Brain microvascular endothelial cell (primary cell): ENCODE measurements around the gene C20orf204.

ENCODE experiments used
- DNase-seq: peaks from one replicate; pipeline ENCODE4 v3.0.0-alpha.2; 2020
- H3K27ac ChIP-seq: fragments of 250-450 bp; sonication (Bioruptor Pico); 2 replicates; pipeline ENCODE4 v1.5.1; 2020; ENCODE audit warnings: mild to moderate bottlenecking, moderate library complexity
- H3K27me3 ChIP-seq: fragments of 250-450 bp; sonication (Bioruptor Pico); replicated peaks from 2 replicates; pipeline ENCODE4 v1.5.1; 2020; ENCODE audit warnings: mild to moderate bottlenecking
- H3K36me3 ChIP-seq: fragments of 250-450 bp; sonication (Bioruptor Pico); replicated peaks from 2 replicates; pipeline ENCODE4 v1.5.1; 2020; ENCODE audit warnings: mild to moderate bottlenecking
- H3K4me3 ChIP-seq: 2 replicates; pipeline ENCODE4 v1.5.1; 2011; ENCODE audit warnings: low read depth, mild to moderate bottlenecking, control low read depth, low read length, moderate library complexity
- in situ Hi-C: cut with HindIII; loops from 2 replicates; pipeline ENCODE4 v1.10.0; 2017; ENCODE audit warnings: low sequenced_read_pairs, low pct_ligation_motif_present
- TF ChIP-seq, protein P1 (sequence below): IDR thresholded peaks from 2 replicates; pipeline ENCODE4 v1.5.1; 2011; ENCODE audit warnings: low read depth, mild to moderate bottlenecking, moderate library complexity, low read length, control low read depth, inconsistent platforms; ENCODE audit errors: missing control alignments

The C20orf204 gene

DNA sequence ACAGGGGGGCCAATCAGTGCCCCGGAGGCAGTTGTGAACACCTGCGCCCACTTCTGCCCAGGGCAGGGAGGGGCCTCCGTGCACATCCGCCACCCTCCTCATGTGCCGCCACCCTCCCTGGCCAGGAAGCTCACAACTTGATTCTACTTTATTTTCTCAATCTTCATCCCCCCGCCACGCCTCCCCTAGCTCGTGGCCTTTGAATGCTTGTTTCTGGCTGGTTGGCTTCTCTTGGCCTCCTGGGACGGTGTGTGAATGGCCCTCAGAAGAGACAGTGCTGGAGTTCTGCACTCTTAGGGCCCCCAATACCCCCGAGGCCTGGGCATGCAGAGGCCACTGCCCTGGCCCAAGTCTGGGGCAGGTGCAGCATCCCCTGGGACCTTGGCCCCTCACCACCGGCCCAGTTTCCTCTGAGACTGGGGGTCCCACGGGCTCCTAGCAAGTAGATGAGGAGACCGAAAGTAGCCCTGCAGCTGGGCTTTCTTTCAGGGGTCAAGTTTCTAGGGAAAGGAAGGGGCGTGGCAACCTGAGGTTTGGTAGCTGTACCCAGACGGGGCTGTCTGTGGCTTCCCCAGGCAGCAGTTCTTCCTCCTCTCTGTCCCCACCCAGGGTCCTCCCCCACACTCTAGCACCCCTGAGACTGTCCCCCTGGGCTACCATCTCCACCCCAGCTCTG lies 42.0 kb downstream of the C20orf204 start:
- H3K4me3 ChIP-seq: no peak overlapping the region
- in situ Hi-C loops: no loop called here
- TF ChIP-seq, protein P1, sequence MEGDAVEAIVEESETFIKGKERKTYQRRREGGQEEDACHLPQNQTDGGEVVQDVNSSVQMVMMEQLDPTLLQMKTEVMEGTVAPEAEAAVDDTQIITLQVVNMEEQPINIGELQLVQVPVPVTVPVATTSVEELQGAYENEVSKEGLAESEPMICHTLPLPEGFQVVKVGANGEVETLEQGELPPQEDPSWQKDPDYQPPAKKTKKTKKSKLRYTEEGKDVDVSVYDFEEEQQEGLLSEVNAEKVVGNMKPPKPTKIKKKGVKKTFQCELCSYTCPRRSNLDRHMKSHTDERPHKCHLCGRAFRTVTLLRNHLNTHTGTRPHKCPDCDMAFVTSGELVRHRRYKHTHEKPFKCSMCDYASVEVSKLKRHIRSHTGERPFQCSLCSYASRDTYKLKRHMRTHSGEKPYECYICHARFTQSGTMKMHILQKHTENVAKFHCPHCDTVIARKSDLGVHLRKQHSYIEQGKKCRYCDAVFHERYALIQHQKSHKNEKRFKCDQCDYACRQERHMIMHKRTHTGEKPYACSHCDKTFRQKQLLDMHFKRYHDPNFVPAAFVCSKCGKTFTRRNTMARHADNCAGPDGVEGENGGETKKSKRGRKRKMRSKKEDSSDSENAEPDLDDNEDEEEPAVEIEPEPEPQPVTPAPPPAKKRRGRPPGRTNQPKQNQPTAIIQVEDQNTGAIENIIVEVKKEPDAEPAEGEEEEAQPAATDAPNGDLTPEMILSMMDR: no peak
- H3K36me3 ChIP-seq: no peaks in the 10 kb centered on the region
- no peak for DNase-seq
- H3K27me3 ChIP-seq: no peaks in the 10 kb centered on the region
- no peak overlapping the region for H3K27ac ChIP-seq

DNA sequence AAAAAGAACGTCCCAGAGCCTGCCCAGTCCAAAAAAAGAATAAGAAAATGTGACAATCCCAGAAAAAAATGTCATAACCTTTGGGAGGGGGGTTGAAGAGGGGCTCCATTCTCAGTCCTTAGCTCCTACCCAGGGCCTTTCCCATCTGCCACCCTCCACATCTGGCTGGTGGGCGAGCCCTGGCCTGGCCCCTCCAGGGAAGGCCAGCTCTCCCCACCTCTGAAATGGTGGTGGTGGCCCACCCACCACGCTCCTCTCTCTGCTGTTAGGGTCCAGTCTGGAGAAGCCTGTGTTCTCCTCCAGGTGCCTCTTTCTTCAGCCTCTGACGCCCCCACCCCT lies 42.9 kb downstream of the C20orf204 start:
- TF ChIP-seq, protein P1: no peak
- in situ Hi-C loops: no loop called here
- H3K27ac ChIP-seq: no peak overlapping the region
- H3K36me3 ChIP-seq: no peaks in the 10 kb centered on the region
- H3K4me3 ChIP-seq: peak overlapping the region; percentile 63
- peaks cover 3% of the 10 kb centered on the region for H3K27me3 ChIP-seq
- no peak for DNase-seq

DNA sequence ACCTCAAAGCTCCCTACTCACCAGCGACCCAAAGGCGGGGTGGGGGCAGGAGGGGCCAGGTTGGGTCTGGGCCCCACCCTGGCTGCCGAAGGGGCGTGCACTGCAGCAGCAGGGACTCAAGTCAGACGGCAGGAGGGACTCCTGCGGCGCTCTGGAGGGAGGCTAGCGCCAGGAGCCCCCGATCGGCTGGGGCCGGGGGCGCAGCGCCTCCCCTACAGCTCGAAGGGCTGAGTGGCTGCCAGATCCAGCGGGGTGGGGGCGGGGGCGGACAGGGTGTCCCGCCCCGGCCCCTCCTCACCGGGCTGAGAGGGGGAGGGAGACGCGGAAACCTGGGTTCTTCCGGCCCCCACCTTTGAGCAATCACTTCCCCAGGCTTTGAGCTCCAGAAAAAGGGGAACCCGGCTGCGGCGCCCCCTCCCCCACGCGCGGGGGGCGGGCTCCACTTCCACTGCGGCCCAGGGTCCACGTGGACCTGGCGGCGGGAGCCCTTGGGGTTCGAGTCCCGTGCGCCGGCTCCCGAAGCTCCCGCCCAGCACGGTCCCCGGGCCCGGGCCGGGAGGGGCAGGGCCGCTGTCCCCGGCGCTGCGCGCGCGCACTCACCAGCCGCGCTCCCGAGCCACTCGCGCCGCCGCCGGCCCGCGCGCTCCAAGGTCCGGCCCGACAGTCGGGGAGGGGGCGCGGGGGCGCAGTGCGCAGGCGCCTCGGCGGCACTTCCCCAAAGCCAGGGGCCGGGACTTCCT lies 43.5 kb downstream of the C20orf204 start, which contains the start of gene RGS19:
Gene RGS19 (minus strand): TSS at position 246 of the 740 bp plus-strand sequence. CDS start 2,632 bp downstream, outside the sequence.
- no peak for DNase-seq
- H3K27me3 ChIP-seq: peaks cover 8% of the 10 kb centered on the region
- H3K4me3 ChIP-seq: peak within 1 kb of the TSS; percentile 63
- in situ Hi-C loops: no loop called here
- no peaks in the 10 kb centered on the region for H3K36me3 ChIP-seq
- TF ChIP-seq, protein P1: no peak
- H3K27ac ChIP-seq: no peak within 1 kb of the TSS

DNA sequence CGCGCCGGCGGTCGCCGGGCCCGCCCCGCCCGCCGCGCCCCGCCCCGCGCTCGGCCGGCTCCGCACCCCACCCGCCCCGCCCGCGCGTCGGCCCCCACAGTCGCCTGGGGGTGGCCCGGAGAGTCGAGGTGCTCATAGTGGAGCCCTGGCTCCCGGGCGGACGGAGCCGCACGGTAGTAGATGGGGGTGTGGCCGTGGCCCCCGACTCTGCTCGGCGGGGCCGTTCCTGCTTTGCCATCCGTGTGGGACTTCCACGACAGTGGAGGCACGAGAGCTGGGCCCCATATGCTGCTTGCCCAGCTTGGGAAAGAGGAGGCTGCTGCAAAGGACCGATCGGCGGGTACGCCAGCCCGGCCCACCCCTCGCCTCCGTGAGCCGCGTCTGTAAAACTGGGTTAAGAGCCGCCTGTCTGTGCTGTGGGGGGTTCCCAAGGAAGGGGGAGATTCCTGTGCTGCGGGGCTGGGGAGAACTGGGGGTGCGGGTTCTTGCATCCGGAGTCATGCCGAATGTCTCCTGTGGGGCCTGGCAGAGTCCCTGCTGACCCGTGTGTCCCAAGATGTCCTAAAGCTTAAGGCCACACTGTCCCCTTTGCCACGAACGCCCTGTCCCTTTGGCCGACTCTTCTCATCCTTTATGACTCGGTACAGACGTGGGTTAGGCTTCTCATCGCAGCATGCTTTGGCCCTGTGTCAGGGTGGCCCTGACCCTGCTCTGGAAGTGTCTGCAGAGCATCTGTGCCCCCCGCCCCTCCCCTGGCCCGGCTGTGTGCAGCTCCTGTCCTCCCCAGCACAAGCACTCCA lies 44.2 kb downstream of the C20orf204 start, which contains the start of gene OPRL1:
Gene OPRL1 (plus strand): TSS at position 70 of the 800 bp plus-strand sequence. CDS start 12,639 bp downstream, outside the sequence.
- no peak within 1 kb of the TSS for H3K27ac ChIP-seq
- no peak for DNase-seq
- in situ Hi-C loops: no loop called here

DNA sequence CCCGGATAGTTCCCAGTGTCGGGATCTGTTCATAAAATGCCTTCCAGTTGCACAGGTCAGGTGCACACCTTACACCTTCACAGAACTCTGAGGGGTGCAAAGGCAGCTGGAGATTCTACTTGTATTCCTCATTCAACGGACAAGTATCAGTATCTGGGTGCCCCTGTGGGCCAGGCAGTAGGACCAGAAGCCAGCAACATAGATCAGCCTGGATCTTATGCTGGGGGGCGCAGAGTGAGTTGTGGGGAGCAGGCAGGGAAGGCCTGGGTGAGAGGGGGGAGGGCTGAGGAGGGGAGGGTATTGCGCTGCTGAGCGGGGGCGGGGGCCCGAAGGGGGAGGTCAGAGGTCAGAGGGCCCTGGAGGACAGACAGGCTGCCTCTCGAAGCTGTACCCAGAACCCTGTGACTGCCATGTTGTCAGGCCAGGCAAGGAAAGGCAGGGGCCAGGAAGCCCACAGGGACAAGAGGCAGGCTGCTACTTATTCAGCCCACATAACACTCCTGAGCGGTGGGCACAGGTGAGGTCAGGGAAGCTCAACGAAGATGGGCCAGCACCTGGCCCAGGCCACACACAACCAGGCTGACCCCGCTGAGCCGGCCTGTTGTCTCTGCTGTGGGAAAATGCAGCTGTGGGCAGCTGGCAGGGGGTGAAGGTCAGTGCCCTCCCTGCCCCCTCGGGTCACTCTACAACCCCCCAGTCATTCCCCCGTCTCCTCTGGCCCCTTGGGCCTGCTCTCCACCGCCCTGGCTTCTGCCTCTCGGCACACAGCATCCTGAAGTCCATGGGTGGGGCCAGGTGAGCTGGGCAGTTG lies 45.0 kb downstream of the C20orf204 start:
- peaks cover 24% of the 10 kb centered on the region for H3K27me3 ChIP-seq
- in situ Hi-C loops: no loop called here
- H3K36me3 ChIP-seq: no peaks in the 10 kb centered on the region
- no peak overlapping the region for H3K27ac ChIP-seq
- DNase-seq: no peak
- H3K4me3 ChIP-seq: no peak overlapping the region
- TF ChIP-seq, protein P1: no peak

More for the DNA sequence above, 44.2 kb downstream of the C20orf204 start, which contains the start of gene OPRL1:
- H3K36me3 ChIP-seq: no peaks in the 10 kb centered on the region
- H3K27me3 ChIP-seq: peaks cover 16% of the 10 kb centered on the region
- TF ChIP-seq, protein P1: no peak
- peak within 1 kb of the TSS; percentile 63 for H3K4me3 ChIP-seq
